Suprapubic skin (tissue), 4 donors: ENCODE measurements around the gene MAG.

Experiments used
- EP300 ChIP-seq: sonication (generic); formaldehyde crosslinking; IDR thresholded peaks from one replicate; pipeline ENCODE4 v1.6.1; 2017; ENCODE audit warnings: antibody characterized with exemption
- POLR2A ChIP-seq, 2 donors: fragments of 450-650 bp; IDR thresholded peaks; one replicate each; pipeline ENCODE4 v1.6.1; 2017; ENCODE audit warnings: antibody characterized with exemption in 2 of 2, mild to moderate bottlenecking in 2 of 2, moderate library complexity in 2 of 2
- POLR2AphosphoS5 ChIP-seq, 3 donors: sonication (generic); formaldehyde crosslinking; IDR thresholded peaks; one replicate each; pipeline ENCODE4 v1.6.1; 2017; ENCODE audit warnings: antibody characterized with exemption in 3 of 3
- TF ChIP-seq, protein P1 (sequence below), 2 donors: fragments of 200-600 bp in 1 of 2; fragments of 450-650 bp in 1 of 2; sonication (generic) in 1 of 2; IDR thresholded peaks; one replicate each; pipeline ENCODE4 v1.5.1; 2016 to 2019; ENCODE audit warnings: antibody characterized with exemption in 2 of 2, mild to moderate bottlenecking in 1 of 2, moderate library complexity in 1 of 2

DNA sequence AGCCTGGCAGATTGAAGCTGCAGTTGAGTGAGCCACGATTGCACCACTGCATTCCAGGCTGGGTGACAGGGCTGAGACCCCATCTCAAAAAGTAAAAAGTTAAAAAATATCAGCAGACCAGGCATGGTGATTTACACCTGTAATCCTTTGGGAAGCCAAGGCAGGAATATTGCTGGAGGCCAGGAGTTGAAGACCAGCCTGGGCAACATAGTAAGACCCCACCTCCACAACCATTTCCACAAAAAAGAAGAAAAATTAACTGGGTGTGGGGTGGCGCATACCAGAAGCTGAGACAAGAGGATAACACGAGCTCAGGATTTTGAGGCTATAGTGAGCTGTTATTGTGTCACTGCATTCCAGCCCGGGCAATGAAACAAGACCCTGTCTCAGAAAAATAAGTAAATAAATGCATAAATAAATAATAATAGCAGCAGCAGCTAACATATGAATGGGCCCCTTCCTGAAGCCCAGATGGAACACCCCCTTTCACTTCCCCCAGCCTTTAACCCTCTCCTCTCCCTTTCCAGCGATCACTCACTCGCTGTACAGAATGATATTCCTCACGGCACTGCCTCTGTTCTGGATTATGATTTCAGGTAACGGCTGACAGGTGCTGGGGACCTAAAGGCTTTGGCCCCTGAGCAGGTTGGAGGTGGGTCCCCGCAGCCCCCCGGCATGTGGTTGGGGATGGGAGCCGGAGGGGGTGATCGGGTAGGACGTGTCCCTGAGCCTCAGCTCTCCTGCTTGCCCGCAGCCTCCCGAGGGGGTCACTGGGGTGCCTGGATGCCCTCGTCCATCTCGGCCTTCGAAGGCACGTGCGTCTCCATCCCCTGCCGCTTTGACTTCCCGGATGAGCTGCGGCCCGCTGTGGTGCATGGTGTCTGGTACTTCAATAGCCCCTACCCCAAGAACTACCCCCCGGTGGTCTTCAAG, 3.2 kb downstream of the MAG start:
- TF ChIP-seq, protein P1, sequence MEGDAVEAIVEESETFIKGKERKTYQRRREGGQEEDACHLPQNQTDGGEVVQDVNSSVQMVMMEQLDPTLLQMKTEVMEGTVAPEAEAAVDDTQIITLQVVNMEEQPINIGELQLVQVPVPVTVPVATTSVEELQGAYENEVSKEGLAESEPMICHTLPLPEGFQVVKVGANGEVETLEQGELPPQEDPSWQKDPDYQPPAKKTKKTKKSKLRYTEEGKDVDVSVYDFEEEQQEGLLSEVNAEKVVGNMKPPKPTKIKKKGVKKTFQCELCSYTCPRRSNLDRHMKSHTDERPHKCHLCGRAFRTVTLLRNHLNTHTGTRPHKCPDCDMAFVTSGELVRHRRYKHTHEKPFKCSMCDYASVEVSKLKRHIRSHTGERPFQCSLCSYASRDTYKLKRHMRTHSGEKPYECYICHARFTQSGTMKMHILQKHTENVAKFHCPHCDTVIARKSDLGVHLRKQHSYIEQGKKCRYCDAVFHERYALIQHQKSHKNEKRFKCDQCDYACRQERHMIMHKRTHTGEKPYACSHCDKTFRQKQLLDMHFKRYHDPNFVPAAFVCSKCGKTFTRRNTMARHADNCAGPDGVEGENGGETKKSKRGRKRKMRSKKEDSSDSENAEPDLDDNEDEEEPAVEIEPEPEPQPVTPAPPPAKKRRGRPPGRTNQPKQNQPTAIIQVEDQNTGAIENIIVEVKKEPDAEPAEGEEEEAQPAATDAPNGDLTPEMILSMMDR (IDR thresholded peaks at IDR 0.05) = no peak
- no peak for TF ChIP-seq POLR2AphosphoS5 (IDR thresholded peaks at IDR 0.05)
- TF ChIP-seq POLR2A (IDR thresholded peaks at IDR 0.05) = no peak
- TF ChIP-seq EP300 = no peak
